PC-9 (cell line): Measurements from ENCODE around the gene ARHGAP33. TPM values are rescaled to one million over a fixed set of nuclear protein-coding genes. Genes with fewer than 3 reads are reported as not detected.

Experiments used
- BruUV-seq: library from RNA; stranded (reverse); fragments of 400-500 nt; replicated peaks from 2 replicates; lab custom pipeline; 2021; lab: Mats Ljungman, UMichigan
- CTCF ChIA-PET: fragments of 300-600 bp; sonication (Branson Sonifier 250); formaldehyde crosslinking; loops from one replicate; lab custom pipeline; 2022; ENCODE audit warnings: antibody characterized with exemption; lab: Charles Lee
- POLR2A ChIA-PET: fragments of 300-600 bp; sonication (Branson Sonifier 250); formaldehyde crosslinking; loops from one replicate; lab custom pipeline; 2022; ENCODE audit warnings: antibody characterized with exemption; ENCODE audit not compliant: unreplicated experiment; lab: Charles Lee
- DNase-seq, 2 experiments: peaks; one replicate each; pipeline versions ENCODE4 v3.0.0 to v3.0.0-alpha.2; 2015 to 2022; ENCODE audit warnings: mixed read lengths in 1 of 2
- H2AFZ ChIP-seq: fragments of 200-600 bp; sonication (generic); 2 replicates; pipeline ENCODE4 v1.8.1; 2017; ENCODE audit warnings: antibody characterized with exemption
- H3F3A ChIP-seq: fragments of 200-600 bp; sonication (generic); 2 replicates; pipeline ENCODE4 v1.8.1; 2017; ENCODE audit warnings: antibody characterized with exemption, mild to moderate bottlenecking, low read depth; ENCODE audit not compliant: insufficient read depth
- H3K27ac ChIP-seq: fragments of 200-600 bp; sonication (generic); 2 replicates; pipeline ENCODE4 v1.6.1; 2016; ENCODE audit warnings: mixed run types
- H3K27me3 ChIP-seq: fragments of 200-600 bp; sonication (generic); 2 replicates; pipeline ENCODE4 v1.6.1; 2016; ENCODE audit warnings: low read depth, mixed run types; ENCODE audit not compliant: insufficient read depth
- H3K36me3 ChIP-seq: fragments of 200-600 bp; sonication (generic); 2 replicates; pipeline ENCODE4 v1.6.1; 2016; ENCODE audit warnings: low read depth, mixed run types
- H3K4me1 ChIP-seq: fragments of 200-600 bp; sonication (generic); replicated peaks from 2 replicates; pipeline ENCODE4 v1.6.1; 2016; ENCODE audit warnings: mixed run types; ENCODE audit not compliant: insufficient read depth
- H3K4me2 ChIP-seq: fragments of 200-600 bp; sonication (generic); 2 replicates; pipeline ENCODE4 v1.6.1; 2017; ENCODE audit warnings: mixed run types
- H3K4me3 ChIP-seq: fragments of 200-600 bp; sonication (generic); 2 replicates; pipeline ENCODE4 v1.6.1; 2016; ENCODE audit warnings: mixed run types
- H3K79me2 ChIP-seq: fragments of 200-600 bp; sonication (generic); 2 replicates; pipeline ENCODE4 v1.6.1; 2017; ENCODE audit warnings: low read depth, mixed run types
- H3K9me2 ChIP-seq: fragments of 200-600 bp; sonication (generic); 2 replicates; pipeline ENCODE4 v1.8.1; 2017; ENCODE audit warnings: mild to moderate bottlenecking; ENCODE audit not compliant: insufficient read depth
- H3K9me3 ChIP-seq: fragments of 200-600 bp; sonication (generic); 2 replicates; pipeline ENCODE4 v1.8.1; 2016; ENCODE audit warnings: low read depth; ENCODE audit not compliant: insufficient read depth
- H4K20me1 ChIP-seq: fragments of 200-600 bp; sonication (generic); 2 replicates; pipeline ENCODE4 v1.8.1; 2017; ENCODE audit not compliant: insufficient read depth
- EZH2 ChIP-seq: fragments of 200-600 bp; sonication (generic); IDR thresholded peaks from 2 replicates; pipeline ENCODE4 v1.8.0; 2017; ENCODE audit warnings: antibody characterized with exemption, low read depth
- intact Hi-C: fragments of 100-400 bp; cut with micrococcal nuclease; formaldehyde crosslinking; loops from one replicate; pipeline ENCODE4 v1.10.0; 2022; ENCODE audit not compliant: unreplicated experiment
- total RNA-seq: library from RNA; stranded (reverse); gene quantifications from 2 replicates; pipeline ENCODE4 v1.2.3, GENCODE V29; 2021
- TF ChIP-seq, protein P1 (sequence below): fragments of 200-600 bp; sonication (generic); conservative IDR thresholded peaks from 2 replicates; pipeline ENCODE4 v1.6.1; 2017; ENCODE audit warnings: mixed run types, antibody characterized with exemption, mild to moderate bottlenecking, moderate library complexity

Gene ARHGAP33
- total RNA-seq, 1 experiment from 2014 or later, result 21.3 TPM

DNA sequence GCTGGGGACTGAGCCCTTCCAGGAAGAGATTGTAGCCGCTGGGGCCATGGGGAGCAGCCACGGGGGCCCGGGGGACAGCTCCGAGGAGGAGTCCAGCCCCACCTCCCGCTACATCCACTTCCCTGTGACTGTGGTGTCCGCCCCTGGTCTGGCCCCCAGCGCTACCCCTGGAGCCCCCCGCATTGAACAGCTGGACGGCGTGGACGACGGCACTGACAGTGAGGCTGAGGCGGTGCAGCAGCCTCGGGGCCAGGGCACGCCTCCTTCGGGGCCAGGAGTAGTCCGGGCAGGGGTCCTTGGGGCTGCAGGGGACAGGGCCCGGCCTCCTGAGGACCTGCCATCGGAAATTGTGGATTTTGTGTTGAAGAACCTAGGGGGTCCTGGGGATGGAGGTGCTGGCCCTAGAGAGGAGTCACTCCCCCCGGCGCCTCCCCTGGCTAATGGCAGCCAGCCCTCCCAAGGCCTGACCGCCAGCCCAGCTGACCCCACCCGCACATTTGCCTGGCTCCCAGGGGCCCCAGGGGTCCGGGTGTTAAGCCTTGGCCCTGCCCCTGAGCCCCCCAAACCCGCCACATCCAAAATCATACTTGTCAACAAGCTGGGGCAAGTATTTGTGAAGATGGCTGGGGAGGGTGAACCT is 42.7 kb upstream of the ARHGAP33 start:
- no peaks in the 10 kb centered on the region for H3K9me3 ChIP-seq
- H3K4me3 ChIP-seq, result no peak overlapping the region
- no peaks in the 10 kb centered on the region; the same call in 1 of the 2 replicates for H3K36me3 ChIP-seq
- no peak for DNase-seq
- no peak overlapping the region for H2AFZ ChIP-seq
- no peaks in the 10 kb centered on the region for H4K20me1 ChIP-seq
- H3K79me2 ChIP-seq, result no peaks in the 10 kb centered on the region
- ChIA-PET POLR2A (no interaction called here), CTCF (no interaction called here)
- intact Hi-C loops, result no loop called here
- no peaks in the 10 kb centered on the region for H3K4me1 ChIP-seq
- no peaks in the 10 kb centered on the region for H3K9me2 ChIP-seq
- TF ChIP-seq, protein P1, sequence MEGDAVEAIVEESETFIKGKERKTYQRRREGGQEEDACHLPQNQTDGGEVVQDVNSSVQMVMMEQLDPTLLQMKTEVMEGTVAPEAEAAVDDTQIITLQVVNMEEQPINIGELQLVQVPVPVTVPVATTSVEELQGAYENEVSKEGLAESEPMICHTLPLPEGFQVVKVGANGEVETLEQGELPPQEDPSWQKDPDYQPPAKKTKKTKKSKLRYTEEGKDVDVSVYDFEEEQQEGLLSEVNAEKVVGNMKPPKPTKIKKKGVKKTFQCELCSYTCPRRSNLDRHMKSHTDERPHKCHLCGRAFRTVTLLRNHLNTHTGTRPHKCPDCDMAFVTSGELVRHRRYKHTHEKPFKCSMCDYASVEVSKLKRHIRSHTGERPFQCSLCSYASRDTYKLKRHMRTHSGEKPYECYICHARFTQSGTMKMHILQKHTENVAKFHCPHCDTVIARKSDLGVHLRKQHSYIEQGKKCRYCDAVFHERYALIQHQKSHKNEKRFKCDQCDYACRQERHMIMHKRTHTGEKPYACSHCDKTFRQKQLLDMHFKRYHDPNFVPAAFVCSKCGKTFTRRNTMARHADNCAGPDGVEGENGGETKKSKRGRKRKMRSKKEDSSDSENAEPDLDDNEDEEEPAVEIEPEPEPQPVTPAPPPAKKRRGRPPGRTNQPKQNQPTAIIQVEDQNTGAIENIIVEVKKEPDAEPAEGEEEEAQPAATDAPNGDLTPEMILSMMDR, result no peak
- TF ChIP-seq EZH2, result no peak
- no peak overlapping the region for H3K27ac ChIP-seq
- no peaks in the 10 kb centered on the region; the same call in 1 of the 2 replicates for H3F3A ChIP-seq
- no TSS peak for BruUV-seq
- H3K4me2 ChIP-seq, result no peak overlapping the region
- no peaks in the 10 kb centered on the region for H3K27me3 ChIP-seq

DNA sequence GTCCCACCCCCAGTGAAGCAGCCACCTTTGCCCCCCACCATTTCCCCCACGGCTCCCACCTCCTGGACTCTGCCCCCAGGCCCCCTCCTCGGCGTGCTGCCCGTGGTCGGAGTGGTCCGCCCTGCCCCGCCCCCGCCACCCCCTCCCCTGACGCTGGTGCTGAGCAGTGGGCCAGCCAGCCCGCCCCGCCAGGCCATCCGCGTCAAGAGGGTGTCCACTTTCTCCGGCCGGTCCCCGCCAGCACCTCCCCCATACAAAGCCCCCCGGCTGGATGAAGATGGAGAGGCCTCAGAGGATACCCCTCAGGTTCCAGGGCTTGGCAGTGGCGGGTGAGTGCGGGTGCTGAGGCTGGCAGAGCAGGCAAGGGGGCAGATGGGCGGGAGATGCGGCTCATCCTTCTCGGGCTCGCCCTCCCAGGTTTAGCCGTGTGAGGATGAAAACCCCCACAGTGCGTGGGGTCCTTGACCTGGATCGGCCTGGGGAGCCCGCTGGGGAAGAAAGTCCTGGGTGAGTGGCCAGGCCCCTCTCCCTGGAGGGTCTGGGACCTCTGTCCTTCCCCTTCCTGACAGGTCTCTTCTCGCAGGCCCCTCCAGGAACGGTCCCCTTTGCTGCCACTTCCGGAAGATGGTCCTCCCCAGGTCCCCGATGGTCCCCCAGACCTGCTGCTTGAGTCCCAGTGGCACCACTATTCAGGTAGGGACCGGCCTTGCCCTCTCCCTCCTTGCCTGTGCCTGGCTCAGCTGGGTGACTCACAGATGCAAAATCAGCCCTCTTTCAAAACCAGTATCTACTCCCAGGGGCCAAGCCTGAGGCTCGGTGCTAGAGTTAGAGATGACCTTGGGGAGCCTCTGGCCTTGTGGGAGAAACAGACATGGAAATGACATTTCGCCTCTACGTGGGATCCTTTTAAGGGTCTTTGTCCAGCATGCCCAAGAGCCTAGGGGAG is 41.9 kb upstream of the ARHGAP33 start:
- Histone ChIP-seq H3K27me3 (no peaks in the 10 kb centered on the region), H3K4me3 (no peak overlapping the region), H3K9me3 (no peaks in the 10 kb centered on the region), H3K79me2 (no peaks in the 10 kb centered on the region), H2AFZ (no peak overlapping the region), H3F3A (no peaks in the 10 kb centered on the region; the same call in 1 of the 2 replicates), H3K36me3 (no peaks in the 10 kb centered on the region; the same call in 1 of the 2 replicates), H3K4me1 (no peaks in the 10 kb centered on the region), H4K20me1 (no peaks in the 10 kb centered on the region), H3K27ac (no peak overlapping the region), H3K9me2 (no peaks in the 10 kb centered on the region), H3K4me2 (no peak overlapping the region)
- no peak for DNase-seq
- ChIA-PET CTCF (no interaction called here), POLR2A (no interaction called here)
- TF ChIP-seq EZH2, result no peak
- TF ChIP-seq, protein P1, result no peak
- intact Hi-C loops, result no loop called here
- BruUV-seq, result no TSS peak

DNA sequence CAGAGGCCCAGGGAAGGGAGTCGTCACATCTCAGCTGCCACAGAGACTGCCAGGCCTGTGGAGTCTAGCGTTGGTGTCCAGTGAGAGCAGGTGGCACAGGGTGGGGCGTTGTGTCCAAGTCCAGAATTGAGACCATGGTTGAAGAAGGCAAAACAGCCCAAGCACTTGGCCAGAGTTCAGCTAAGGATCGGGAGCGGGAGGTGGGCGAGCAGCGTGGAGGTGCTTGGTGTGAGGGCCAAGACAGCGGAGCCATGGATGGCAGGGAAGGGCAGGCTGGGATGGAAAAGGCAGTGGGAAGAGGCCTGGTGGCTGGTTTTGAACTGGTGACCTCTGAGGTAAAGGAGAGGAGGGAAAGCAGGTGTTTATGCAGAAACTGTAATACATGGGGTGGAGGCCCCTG is 41.1 kb upstream of the ARHGAP33 start:
- TF ChIP-seq, protein P1, result no peak
- TF ChIP-seq EZH2, result no peak
- no peaks in the 10 kb centered on the region for H3K9me3 ChIP-seq
- no peaks in the 10 kb centered on the region for H4K20me1 ChIP-seq
- no peaks in the 10 kb centered on the region for H3K79me2 ChIP-seq
- ChIA-PET CTCF (no interaction called here), POLR2A (no interaction called here)
- BruUV-seq, result no TSS peak
- no peak overlapping the region for H3K27ac ChIP-seq
- no peak overlapping the region for H2AFZ ChIP-seq
- no peak overlapping the region for H3K4me2 ChIP-seq
- intact Hi-C loops, result no loop called here
- no peaks in the 10 kb centered on the region for H3K27me3 ChIP-seq
- no peak overlapping the region for H3K4me3 ChIP-seq
- H3K36me3 ChIP-seq, result no peaks in the 10 kb centered on the region; the same call in 1 of the 2 replicates
- H3K9me2 ChIP-seq, result no peaks in the 10 kb centered on the region
- peaks cover 8% of the 10 kb centered on the region; the same call in 1 of the 2 replicates for H3F3A ChIP-seq
- DNase-seq, result no peak
- H3K4me1 ChIP-seq, result no peaks in the 10 kb centered on the region
